PC-9 (cell line): ENCODE data around the gene KCTD14. TPM values are rescaled to one million over a fixed set of nuclear protein-coding genes. Genes with fewer than 3 reads are reported as not detected.
"Not testable (repeated sequence)": the region's sequence is repeated elsewhere in the genome, so short reads cannot be mapped to it uniquely, and the experiment has no call there.

ENCODE experiments used
- BruUV-seq: library from RNA; stranded (reverse); fragments of 400-500 nt; replicated peaks from 2 replicates; lab custom pipeline; 2021; lab: Mats Ljungman, UMichigan
- CTCF ChIA-PET: fragments of 300-600 bp; sonication (Branson Sonifier 250); formaldehyde crosslinking; loops from one replicate; lab custom pipeline; 2022; ENCODE audit warnings: antibody characterized with exemption; lab: Charles Lee
- POLR2A ChIA-PET: fragments of 300-600 bp; sonication (Branson Sonifier 250); formaldehyde crosslinking; loops from one replicate; lab custom pipeline; 2022; ENCODE audit warnings: antibody characterized with exemption; ENCODE audit not compliant: unreplicated experiment; lab: Charles Lee
- DNase-seq, 2 experiments: peaks; one replicate each; pipeline versions ENCODE4 v3.0.0 to v3.0.0-alpha.2; 2015 to 2022; ENCODE audit warnings: mixed read lengths in 1 of 2
- H2AFZ ChIP-seq: fragments of 200-600 bp; sonication (generic); 2 replicates; pipeline ENCODE4 v1.8.1; 2017; ENCODE audit warnings: antibody characterized with exemption
- H3F3A ChIP-seq: fragments of 200-600 bp; sonication (generic); 2 replicates; pipeline ENCODE4 v1.8.1; 2017; ENCODE audit warnings: antibody characterized with exemption, mild to moderate bottlenecking, low read depth; ENCODE audit not compliant: insufficient read depth
- H3K27ac ChIP-seq: fragments of 200-600 bp; sonication (generic); 2 replicates; pipeline ENCODE4 v1.6.1; 2016; ENCODE audit warnings: mixed run types
- H3K27me3 ChIP-seq: fragments of 200-600 bp; sonication (generic); 2 replicates; pipeline ENCODE4 v1.6.1; 2016; ENCODE audit warnings: low read depth, mixed run types; ENCODE audit not compliant: insufficient read depth
- H3K36me3 ChIP-seq: fragments of 200-600 bp; sonication (generic); 2 replicates; pipeline ENCODE4 v1.6.1; 2016; ENCODE audit warnings: low read depth, mixed run types
- H3K4me1 ChIP-seq: fragments of 200-600 bp; sonication (generic); replicated peaks from 2 replicates; pipeline ENCODE4 v1.6.1; 2016; ENCODE audit warnings: mixed run types; ENCODE audit not compliant: insufficient read depth
- H3K4me2 ChIP-seq: fragments of 200-600 bp; sonication (generic); 2 replicates; pipeline ENCODE4 v1.6.1; 2017; ENCODE audit warnings: mixed run types
- H3K4me3 ChIP-seq: fragments of 200-600 bp; sonication (generic); 2 replicates; pipeline ENCODE4 v1.6.1; 2016; ENCODE audit warnings: mixed run types
- H3K79me2 ChIP-seq: fragments of 200-600 bp; sonication (generic); 2 replicates; pipeline ENCODE4 v1.6.1; 2017; ENCODE audit warnings: low read depth, mixed run types
- H3K9me2 ChIP-seq: fragments of 200-600 bp; sonication (generic); 2 replicates; pipeline ENCODE4 v1.8.1; 2017; ENCODE audit warnings: mild to moderate bottlenecking; ENCODE audit not compliant: insufficient read depth
- H3K9me3 ChIP-seq: fragments of 200-600 bp; sonication (generic); 2 replicates; pipeline ENCODE4 v1.8.1; 2016; ENCODE audit warnings: low read depth; ENCODE audit not compliant: insufficient read depth
- H4K20me1 ChIP-seq: fragments of 200-600 bp; sonication (generic); 2 replicates; pipeline ENCODE4 v1.8.1; 2017; ENCODE audit not compliant: insufficient read depth
- EZH2 ChIP-seq: fragments of 200-600 bp; sonication (generic); IDR thresholded peaks from 2 replicates; pipeline ENCODE4 v1.8.0; 2017; ENCODE audit warnings: antibody characterized with exemption, low read depth
- intact Hi-C: fragments of 100-400 bp; cut with micrococcal nuclease; formaldehyde crosslinking; loops from one replicate; pipeline ENCODE4 v1.10.0; 2022; ENCODE audit not compliant: unreplicated experiment
- total RNA-seq: library from RNA; stranded (reverse); gene quantifications from 2 replicates; pipeline ENCODE4 v1.2.3, GENCODE V29; 2021
- TF ChIP-seq, protein P1 (sequence below): fragments of 200-600 bp; sonication (generic); conservative IDR thresholded peaks from 2 replicates; pipeline ENCODE4 v1.6.1; 2017; ENCODE audit warnings: mixed run types, antibody characterized with exemption, mild to moderate bottlenecking, moderate library complexity

Gene KCTD14
- total RNA-seq, 1 experiment from 2014 or later = 21.3 TPM

DNA sequence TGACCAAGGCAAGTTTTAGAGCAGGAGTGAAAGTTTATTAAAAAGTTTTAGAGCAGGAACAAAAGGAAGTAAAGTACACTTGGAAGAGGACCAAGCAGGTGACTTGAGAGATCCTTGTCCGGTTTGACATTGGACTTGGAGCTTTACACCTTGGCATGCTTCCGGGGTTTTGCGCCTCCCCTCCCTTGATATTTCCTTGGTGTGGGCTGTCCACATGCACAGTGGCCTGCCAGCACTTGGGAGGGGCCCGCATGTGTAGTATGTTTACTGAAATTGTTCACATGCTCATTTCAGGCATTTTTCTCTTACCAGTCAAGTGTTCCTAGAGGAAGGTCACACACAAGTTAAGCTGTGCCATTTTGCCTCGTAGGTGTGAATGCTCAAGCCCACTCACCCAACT, 21.6 kb upstream of the KCTD14 start:
- intact Hi-C loops = loop anchor here (5.0 to 10.0 kb wide), 2 partner anchors 370 to 518 kb away; partner anchors contain the start of gene GAB2
- Histone ChIP-seq H3K4me1 (peaks cover 17% of the 10 kb centered on the region), H3F3A (peaks cover 19% of the 10 kb centered on the region; the same call in 1 of the 2 replicates), H3K27me3 (no peaks in the 10 kb centered on the region), H3K4me3 (no peak overlapping the region), H3K36me3 (no peaks in the 10 kb centered on the region), H4K20me1 (no peaks in the 10 kb centered on the region), H3K4me2 (no peak overlapping the region), H2AFZ (no peak overlapping the region), H3K79me2 (no peaks in the 10 kb centered on the region), H3K9me2 (no peaks in the 10 kb centered on the region), H3K9me3 (no peaks in the 10 kb centered on the region), H3K27ac (no peak overlapping the region)
- CTCF ChIA-PET = interaction anchor here (0.6 kb wide), 1 partner anchor 43 kb away, joined by 3 read pairs; no protein-coding TSS in a partner anchor
- DNase-seq = no peak
- BruUV-seq = no TSS peak
- no peak for TF ChIP-seq EZH2
- POLR2A ChIA-PET = no interaction called here

DNA sequence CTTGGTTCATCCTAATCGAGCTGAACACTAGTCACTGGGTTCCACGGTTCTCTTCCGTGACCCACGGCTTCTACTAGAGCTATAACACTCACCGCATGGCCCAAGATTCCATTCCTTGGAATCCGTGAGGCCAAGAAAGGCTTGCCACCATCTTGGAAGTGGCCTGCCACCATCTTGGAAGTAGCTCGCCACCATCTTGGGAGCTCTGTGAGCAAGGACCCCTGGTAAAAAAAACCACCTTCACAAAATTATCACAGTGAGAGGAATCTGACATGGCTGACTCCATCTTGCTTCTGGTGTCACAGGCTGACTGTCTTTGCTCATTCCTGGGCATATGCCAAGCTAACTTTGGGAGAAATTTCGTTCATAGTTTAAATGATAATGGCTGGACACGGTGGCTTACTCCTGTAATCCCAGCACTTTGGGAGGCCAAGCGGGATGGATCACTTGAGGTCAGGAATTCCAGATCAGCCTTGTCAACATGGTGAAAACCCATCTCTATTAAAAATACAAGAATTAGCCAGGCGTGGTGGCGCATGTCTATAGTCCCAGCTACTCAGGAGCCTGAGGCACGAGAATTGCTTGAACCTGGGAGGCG, 18.9 kb upstream of the KCTD14 start:
- no peak overlapping the region for H3K27ac ChIP-seq
- no peaks in the 10 kb centered on the region for H4K20me1 ChIP-seq
- no peaks in the 10 kb centered on the region for H3K27me3 ChIP-seq
- ChIA-PET POLR2A (no interaction called here), CTCF (no interaction called here)
- H3K4me2 ChIP-seq = no peak overlapping the region
- DNase-seq = no peak
- no peak overlapping the region for H2AFZ ChIP-seq
- no peaks in the 10 kb centered on the region for H3K9me3 ChIP-seq
- no peak overlapping the region for H3K4me3 ChIP-seq
- intact Hi-C loops = loop anchor here (10.0 kb wide), 1 partner anchor 373 kb away; the partner anchor contains the start of gene GAB2
- BruUV-seq = no TSS peak
- H3K36me3 ChIP-seq = no peaks in the 10 kb centered on the region
- H3K4me1 ChIP-seq = peaks cover 44% of the 10 kb centered on the region
- H3F3A ChIP-seq = peaks cover 34% of the 10 kb centered on the region; the same call in 1 of the 2 replicates
- no peaks in the 10 kb centered on the region for H3K79me2 ChIP-seq
- TF ChIP-seq, protein P1, sequence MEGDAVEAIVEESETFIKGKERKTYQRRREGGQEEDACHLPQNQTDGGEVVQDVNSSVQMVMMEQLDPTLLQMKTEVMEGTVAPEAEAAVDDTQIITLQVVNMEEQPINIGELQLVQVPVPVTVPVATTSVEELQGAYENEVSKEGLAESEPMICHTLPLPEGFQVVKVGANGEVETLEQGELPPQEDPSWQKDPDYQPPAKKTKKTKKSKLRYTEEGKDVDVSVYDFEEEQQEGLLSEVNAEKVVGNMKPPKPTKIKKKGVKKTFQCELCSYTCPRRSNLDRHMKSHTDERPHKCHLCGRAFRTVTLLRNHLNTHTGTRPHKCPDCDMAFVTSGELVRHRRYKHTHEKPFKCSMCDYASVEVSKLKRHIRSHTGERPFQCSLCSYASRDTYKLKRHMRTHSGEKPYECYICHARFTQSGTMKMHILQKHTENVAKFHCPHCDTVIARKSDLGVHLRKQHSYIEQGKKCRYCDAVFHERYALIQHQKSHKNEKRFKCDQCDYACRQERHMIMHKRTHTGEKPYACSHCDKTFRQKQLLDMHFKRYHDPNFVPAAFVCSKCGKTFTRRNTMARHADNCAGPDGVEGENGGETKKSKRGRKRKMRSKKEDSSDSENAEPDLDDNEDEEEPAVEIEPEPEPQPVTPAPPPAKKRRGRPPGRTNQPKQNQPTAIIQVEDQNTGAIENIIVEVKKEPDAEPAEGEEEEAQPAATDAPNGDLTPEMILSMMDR = no peak
- TF ChIP-seq EZH2 = no peak
- H3K9me2 ChIP-seq = no peaks in the 10 kb centered on the region

DNA sequence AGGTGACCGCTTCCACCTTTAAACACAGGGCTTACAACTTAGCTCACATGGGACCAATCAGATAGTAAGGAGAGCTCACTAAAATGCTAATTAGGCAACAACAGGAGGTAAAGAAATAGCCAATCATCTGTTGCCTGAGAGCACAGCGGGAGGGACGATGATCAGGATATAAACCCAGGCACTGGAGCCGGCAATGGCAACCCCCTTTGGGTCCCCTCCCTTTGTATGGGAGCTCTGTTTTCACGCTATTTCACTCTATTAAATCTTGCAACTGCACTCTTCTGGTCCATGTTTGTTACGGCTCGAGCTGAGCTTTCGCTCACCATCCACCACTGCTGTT, 18.3 kb upstream of the KCTD14 start:
- peaks cover 50% of the 10 kb centered on the region for H3K4me1 ChIP-seq
- H3K9me3 ChIP-seq, H2AFZ ChIP-seq, DNase-seq, H3K36me3 ChIP-seq, H3K27me3 ChIP-seq, H3K79me2 ChIP-seq, H4K20me1 ChIP-seq, H3K9me2 ChIP-seq, H3K27ac ChIP-seq, BruUV-seq, H3K4me3 ChIP-seq: not testable (repeated sequence)
- CTCF ChIA-PET = interaction anchor here (0.6 kb wide), 1 partner anchor 10 kb away, joined by 3 read pairs; no protein-coding TSS in a partner anchor
- intact Hi-C loops = loop anchor here (10.0 kb wide), 1 partner anchor 373 kb away; the partner anchor contains the start of gene GAB2
- 0 out of 2 replicates have a peak overlapping the region, but pooled peaks have one; percentile 85 for H3K4me2 ChIP-seq
- POLR2A ChIA-PET = interaction anchor here (0.7 kb wide), 2 partner anchors 46 to 464 kb away, joined by 3 to 5 read pairs; no protein-coding TSS in a partner anchor
- peaks cover 40% of the 10 kb centered on the region; the same call in 1 of the 2 replicates for H3F3A ChIP-seq

DNA sequence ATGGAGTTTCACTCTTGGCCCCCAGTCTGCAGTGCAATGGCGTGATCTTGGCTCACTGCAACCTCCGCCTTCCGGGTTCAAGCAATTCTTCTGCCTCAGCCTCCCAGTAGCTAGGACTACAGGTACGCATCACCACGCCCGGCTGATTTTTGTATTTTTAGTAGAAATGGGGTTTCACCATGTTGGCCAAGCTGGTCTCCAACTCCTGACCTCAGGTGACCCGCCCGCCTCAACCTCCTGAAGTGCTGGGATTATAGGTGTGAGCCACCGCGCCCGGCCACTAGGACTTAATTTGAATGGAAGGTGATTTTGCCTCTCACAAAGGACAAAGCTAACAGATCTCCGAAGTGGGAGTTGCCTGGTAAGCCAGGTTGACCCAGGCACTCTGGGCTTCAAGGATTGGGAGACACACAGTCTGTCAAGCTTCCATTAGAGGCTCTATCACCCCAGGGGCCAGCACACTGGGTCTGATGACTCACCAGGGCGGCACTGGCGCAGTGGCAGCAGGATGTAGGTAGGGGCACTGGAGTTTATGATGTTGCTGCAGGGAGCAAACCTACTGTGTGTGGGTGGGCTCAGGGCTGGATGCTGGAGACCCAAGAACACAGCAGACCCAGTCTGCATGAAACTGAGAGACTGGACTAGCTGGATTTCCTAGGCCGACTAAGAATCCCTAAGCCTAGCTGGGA, 17.8 kb upstream of the KCTD14 start:
- peak overlapping the region; percentile 90 for H3K27ac ChIP-seq
- no peaks in the 10 kb centered on the region for H3K36me3 ChIP-seq
- no peaks in the 10 kb centered on the region for H4K20me1 ChIP-seq
- no peaks in the 10 kb centered on the region for H3K9me2 ChIP-seq
- CTCF ChIA-PET = interaction anchor here (0.6 to 1.2 kb wide), 2 partner anchors 10 to 46 kb away, joined by 3 to 6 read pairs; partner anchors contain the start of gene INTS4
- TF ChIP-seq EZH2 = no peak
- TF ChIP-seq, protein P1 = no peak
- DNase-seq = peak in 1 of 2 experiments; percentile 54
- no peak overlapping the region for H3K4me3 ChIP-seq
- H3K27me3 ChIP-seq = no peaks in the 10 kb centered on the region
- H3K4me1 ChIP-seq = peaks cover 54% of the 10 kb centered on the region
- intact Hi-C loops = loop anchor here (1.0 to 10.0 kb wide), 2 partner anchors 11 to 374 kb away; partner anchors contain the start of gene GAB2
- peak overlapping the region; percentile 85 for H3K4me2 ChIP-seq
- POLR2A ChIA-PET = interaction anchor here (0.7 kb wide), 2 partner anchors 46 to 463 kb away, joined by 3 to 5 read pairs; no protein-coding TSS in a partner anchor
- H3K9me3 ChIP-seq = no peaks in the 10 kb centered on the region
- H2AFZ ChIP-seq = no peak overlapping the region
- no peaks in the 10 kb centered on the region for H3K79me2 ChIP-seq
- peaks cover 42% of the 10 kb centered on the region; the same call in 1 of the 2 replicates for H3F3A ChIP-seq
- BruUV-seq = TSS peak; percentile 68
